PC-9 (cell line): ENCODE data around the gene IL3RA.

Experiments used
- EZH2 ChIP-seq: fragments of 200-600 bp; sonication (generic); IDR thresholded peaks from 2 replicates; pipeline ENCODE4 v1.8.0; 2017; ENCODE audit warnings: antibody characterized with exemption, low read depth
- TF ChIP-seq, protein P1 (sequence below): fragments of 200-600 bp; sonication (generic); conservative IDR thresholded peaks from 2 replicates; pipeline ENCODE4 v1.6.1; 2017; ENCODE audit warnings: mixed run types, antibody characterized with exemption, mild to moderate bottlenecking, moderate library complexity

DNA sequence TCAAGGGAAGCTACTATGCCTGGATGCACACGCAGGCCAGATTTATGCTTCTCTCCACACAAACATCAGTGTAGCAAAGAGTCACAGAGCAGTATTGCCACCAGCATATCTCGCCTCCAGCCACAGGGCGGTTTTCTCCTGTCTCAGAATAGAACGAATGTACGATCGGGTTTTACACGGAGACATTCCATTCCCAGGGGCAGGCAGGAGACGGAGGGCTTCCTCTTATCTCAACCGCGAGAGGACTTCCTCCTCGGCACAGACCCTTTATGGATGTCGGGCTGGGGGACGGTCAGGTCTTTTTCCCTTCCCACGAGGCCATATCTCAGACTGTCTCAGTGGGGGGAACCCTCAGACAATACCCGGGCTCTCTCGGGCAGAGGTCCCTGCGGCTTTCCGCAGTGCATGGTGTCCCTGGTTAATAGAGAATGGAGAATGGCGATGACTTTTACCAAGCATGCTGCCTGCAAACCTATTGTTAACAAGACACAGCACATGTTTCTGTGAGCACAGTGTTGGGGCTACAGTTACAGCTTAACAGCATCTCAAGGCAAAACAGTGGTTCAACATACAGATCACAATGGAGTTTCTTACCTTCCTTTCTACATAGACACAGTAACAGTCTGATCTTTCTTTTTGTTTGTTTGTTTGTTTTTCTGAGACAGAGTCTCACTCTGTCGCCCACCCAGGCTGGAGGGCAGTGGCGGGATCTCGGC, 43.9 kb upstream of the IL3RA start:
- TF ChIP-seq, protein P1, sequence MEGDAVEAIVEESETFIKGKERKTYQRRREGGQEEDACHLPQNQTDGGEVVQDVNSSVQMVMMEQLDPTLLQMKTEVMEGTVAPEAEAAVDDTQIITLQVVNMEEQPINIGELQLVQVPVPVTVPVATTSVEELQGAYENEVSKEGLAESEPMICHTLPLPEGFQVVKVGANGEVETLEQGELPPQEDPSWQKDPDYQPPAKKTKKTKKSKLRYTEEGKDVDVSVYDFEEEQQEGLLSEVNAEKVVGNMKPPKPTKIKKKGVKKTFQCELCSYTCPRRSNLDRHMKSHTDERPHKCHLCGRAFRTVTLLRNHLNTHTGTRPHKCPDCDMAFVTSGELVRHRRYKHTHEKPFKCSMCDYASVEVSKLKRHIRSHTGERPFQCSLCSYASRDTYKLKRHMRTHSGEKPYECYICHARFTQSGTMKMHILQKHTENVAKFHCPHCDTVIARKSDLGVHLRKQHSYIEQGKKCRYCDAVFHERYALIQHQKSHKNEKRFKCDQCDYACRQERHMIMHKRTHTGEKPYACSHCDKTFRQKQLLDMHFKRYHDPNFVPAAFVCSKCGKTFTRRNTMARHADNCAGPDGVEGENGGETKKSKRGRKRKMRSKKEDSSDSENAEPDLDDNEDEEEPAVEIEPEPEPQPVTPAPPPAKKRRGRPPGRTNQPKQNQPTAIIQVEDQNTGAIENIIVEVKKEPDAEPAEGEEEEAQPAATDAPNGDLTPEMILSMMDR = no peak
- no peak for TF ChIP-seq EZH2
